Measurements from ENCODE around the gene LMAN1L. TPM values are rescaled to one million over a fixed set of nuclear protein-coding genes. Genes with fewer than 3 reads are reported as not detected.

The LMAN1L gene
- under 1 TPM; 0.32 to 0.60 (median 0.55) TPM for total RNA-seq
- long read RNA-seq, donor 1, result 0 reads
- long read RNA-seq, donor 2, result 0 reads

DNA sequence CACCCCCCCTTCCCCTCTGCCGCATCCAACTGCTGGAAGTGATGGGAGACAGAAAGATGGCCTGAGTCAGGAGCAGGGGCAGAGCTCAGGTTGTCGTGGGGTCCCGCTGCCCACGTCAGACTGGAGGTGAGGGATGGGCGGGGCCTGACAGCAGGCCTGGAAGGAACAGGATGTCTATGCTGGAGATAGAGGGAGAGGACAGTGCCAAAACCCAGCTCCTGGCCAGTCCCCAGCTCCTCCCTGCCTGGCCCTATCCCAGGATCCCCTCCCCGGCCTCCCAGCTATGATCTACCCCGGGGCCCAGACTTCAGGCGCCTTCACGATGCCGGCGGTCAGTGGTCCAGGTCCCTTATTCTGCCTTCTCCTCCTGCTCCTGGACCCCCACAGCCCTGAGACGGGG is at the start of gene LMAN1L:
LMAN1L (plus strand) TSS at position 303 of the 400 bp plus-strand sequence; CDS start at position 323, 20 bp downstream.
- Histone ChIP-seq H3K9me3 (no peaks in the 10 kb centered on the region), H3K4me1 (ENCODE audit: low read depth) (peaks cover 34% of the 10 kb centered on the region), H3K36me3 (ENCODE audit: low read depth) (no peaks in the 10 kb centered on the region), H3K4me3 (no peak within 1 kb of the TSS)
- intact Hi-C loops (cut with DNase I, micrococcal nuclease), result no loop called here
- no peak for ATAC-seq
- no peak for DNase-seq
- TF ChIP-seq CTCF (IDR thresholded peaks at IDR 0.05), result no peak

- H3K4me1 ChIP-seq (ENCODE audit: low read depth), result no peaks in the 10 kb centered on the region
- H3K4me3 ChIP-seq, result no peak overlapping the region
- no peaks in the 10 kb centered on the region for H3K36me3 ChIP-seq (ENCODE audit: low read depth)
- peak; percentile 32 for ATAC-seq
- no peaks in the 10 kb centered on the region for H3K9me3 ChIP-seq
- intact Hi-C loops (cut with DNase I, micrococcal nuclease), result loop anchor here in 1 of 2 donors (10.0 kb wide), 1 partner anchor 389 kb away; no protein-coding TSS in a partner anchor
- no peak for TF ChIP-seq CTCF (IDR thresholded peaks at IDR 0.05)
- DNase-seq, result peak in 2 of 3 donors; percentile 23 to 54
Observed at GRCh38 chr15:74763416-74763815, 49.2 kb upstream of the LMAN1L start.

GRCh38 chr15:74767167-74768098 is 45.2 kb upstream of the LMAN1L start:
- ATAC-seq (no peak), DNase-seq (no peak)
- H3K9me3 ChIP-seq, result no peaks in the 10 kb centered on the region
- H3K4me3 ChIP-seq, result no peak overlapping the region
- peaks cover 8% of the 10 kb centered on the region for H3K4me1 ChIP-seq (ENCODE audit: low read depth)
- intact Hi-C loops (cut with DNase I, micrococcal nuclease), result loop anchor here (2.0 to 10.0 kb wide), 2 partner anchors 133 to 393 kb away; no protein-coding TSS in a partner anchor
- no peaks in the 10 kb centered on the region for H3K36me3 ChIP-seq (ENCODE audit: low read depth)
- TF ChIP-seq CTCF (IDR thresholded peaks at IDR 0.05), result no peak

DNA sequence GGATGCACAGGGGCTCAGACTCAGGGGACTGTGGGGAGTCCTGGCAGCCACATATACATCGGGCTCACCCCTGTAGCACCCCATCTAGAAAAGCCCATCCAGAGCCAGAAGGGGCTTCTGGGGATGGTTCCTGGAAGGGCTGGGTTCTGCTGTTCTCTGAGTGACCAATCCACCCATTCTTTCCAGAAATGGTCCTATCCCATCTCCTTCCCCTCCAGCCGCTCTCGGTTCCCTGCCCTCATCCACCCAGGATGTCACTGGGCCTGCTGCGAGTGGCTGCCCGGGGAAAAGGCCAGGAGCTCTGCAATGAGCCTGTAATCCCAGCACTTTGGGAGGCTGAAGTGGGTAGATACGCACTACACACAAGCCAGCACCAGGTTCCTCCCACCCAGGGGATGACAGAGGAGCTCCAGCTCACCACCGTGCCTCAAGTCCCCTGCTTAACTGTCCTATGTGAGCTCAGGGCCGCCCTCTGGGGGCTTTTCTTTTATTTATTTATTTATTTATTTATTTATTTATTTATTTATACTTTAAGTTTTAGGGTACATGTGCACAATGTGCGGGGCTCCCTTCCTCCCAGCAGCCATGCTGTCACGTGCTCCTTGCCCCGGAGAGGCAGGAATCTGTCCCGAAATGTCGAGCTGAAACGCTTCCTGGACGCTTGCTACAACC is 44.4 kb upstream of the LMAN1L start:
- Histone ChIP-seq H3K36me3 (ENCODE audit: low read depth) (no peaks in the 10 kb centered on the region), H3K4me3 (no peak overlapping the region), H3K9me3 (no peaks in the 10 kb centered on the region), H3K4me1 (ENCODE audit: low read depth) (peaks cover 12% of the 10 kb centered on the region)
- DNase-seq (no peak), ATAC-seq (no peak)
- intact Hi-C loops (cut with DNase I, micrococcal nuclease), result loop anchor here (2.0 to 10.0 kb wide), 2 partner anchors 133 to 393 kb away; no protein-coding TSS in a partner anchor
- TF ChIP-seq CTCF (IDR thresholded peaks at IDR 0.05), result no peak

GRCh38 chr15:74768771-74769342 is 43.8 kb upstream of the LMAN1L start:
- no peak overlapping the region for H3K4me3 ChIP-seq
- H3K9me3 ChIP-seq, result no peaks in the 10 kb centered on the region
- intact Hi-C loops (cut with DNase I, micrococcal nuclease), result loop anchor here (2.0 to 10.0 kb wide), 2 partner anchors 134 to 394 kb away; no protein-coding TSS in a partner anchor
- DNase-seq (peak; percentile 65 to 74 (median 72)), ATAC-seq (peak; percentile 59)
- peak; percentile 76 for TF ChIP-seq CTCF (IDR thresholded peaks at IDR 0.05)
- peaks cover 16% of the 10 kb centered on the region for H3K4me1 ChIP-seq (ENCODE audit: low read depth)
- no peaks in the 10 kb centered on the region for H3K36me3 ChIP-seq (ENCODE audit: low read depth)

All from mucosa of descending colon (tissue), 3 donors.